ENCODE measurements around the gene KCNQ4.

KCNQ4 gene

GRCh38 chr1:40844887-40845878, 61.6 kb downstream of the KCNQ4 start:
- DNase-seq = peak; percentile 18

GRCh38 chr1:40845895-40846294, 62.3 kb downstream of the KCNQ4 start:
- DNase-seq = no peak

GRCh38 chr1:40847023-40847745, 63.6 kb downstream of the KCNQ4 start:
- DNase-seq = no peak

GRCh38 chr1:40848530-40849189, 65.1 kb downstream of the KCNQ4 start:
- no peak for DNase-seq

GRCh38 chr1:40849801-40850592, 66.4 kb downstream of the KCNQ4 start:
- peak; percentile 81 for DNase-seq

- DNase-seq = no peak
These were observed 68.1 kb downstream of the KCNQ4 start for GRCh38 chr1:40851643-40852042.

- no peak for DNase-seq
These were observed 69.7 kb downstream of the KCNQ4 start for GRCh38 chr1:40853113-40853884.

- DNase-seq = no peak
These were observed 70.2 kb downstream of the KCNQ4 start for GRCh38 chr1:40853885-40854170.

- peak; percentile 42 for DNase-seq
These were observed 71.9 kb downstream of the KCNQ4 start for GRCh38 chr1:40855513-40855912.

- DNase-seq = no peak
These were observed 72.5 kb downstream of the KCNQ4 start for GRCh38 chr1:40856116-40856515.

GRCh38 chr1:40856656-40857302, 73.2 kb downstream of the KCNQ4 start:
- no peak for DNase-seq

- no peak for DNase-seq
These were observed 74.2 kb downstream of the KCNQ4 start for GRCh38 chr1:40857737-40858136.

- DNase-seq = no peak
These were observed 75.3 kb downstream of the KCNQ4 start for GRCh38 chr1:40858856-40859416.

GRCh38 chr1:40860706-40861223, 77.2 kb downstream of the KCNQ4 start:
- DNase-seq = no peak

- DNase-seq = peak; percentile 54
These were observed 77.8 kb downstream of the KCNQ4 start for GRCh38 chr1:40861224-40862003.

- DNase-seq = peak; percentile 96
These were observed 78.6 kb downstream of the KCNQ4 start, which contains the start of gene CITED4 for GRCh38 chr1:40862008-40862863. CITED4 (minus strand) TSS chr1:40862363; CDS start chr1:40862127, 236 bp downstream.

GRCh38 chr1:40868051-40868723, 84.6 kb downstream of the KCNQ4 start:
- DNase-seq = no peak

- no peak for DNase-seq
These were observed 86.6 kb downstream of the KCNQ4 start for GRCh38 chr1:40870135-40870728.
